SU-DHL-6 (cell line): Measurements from ENCODE around the gene SYNGR2.

ENCODE experiments used
- H2AFZ ChIP-seq: fragments of 200-600 bp; sonication (generic); 2 replicates; pipeline ENCODE4 v1.6.1; 2014; ENCODE audit warnings: low read depth, mild to moderate bottlenecking, moderate library complexity, mixed read lengths, antibody characterized with exemption, low read length; ENCODE audit not compliant: severe bottlenecking
- H3F3A ChIP-seq: fragments of 200-600 bp; shearing (Covaris generic); 2 replicates; pipeline ENCODE4 v1.6.0; 2016; ENCODE audit warnings: antibody characterized with exemption, mild to moderate bottlenecking; ENCODE audit not compliant: insufficient read depth
- H3K27ac ChIP-seq: fragments of 200-600 bp; sonication (generic); 2 replicates; pipeline ENCODE4 v1.5.1; 2016; ENCODE audit warnings: low read depth, mild to moderate bottlenecking, low read length, moderate library complexity, mixed read lengths
- H3K27me3 ChIP-seq: fragments of 200-600 bp; sonication (generic), shearing (Covaris generic); 2 replicates; pipeline ENCODE4 v1.6.0; 2014; ENCODE audit warnings: mild to moderate bottlenecking, low read length
- H3K36me3 ChIP-seq: fragments of 200-600 bp; sonication (generic); 2 replicates; pipeline ENCODE4 v1.6.1; 2014; ENCODE audit warnings: mild to moderate bottlenecking, low read length, mixed read lengths
- H3K4me2 ChIP-seq: fragments of 300-600, 200-600 bp; shearing (Covaris generic), sonication (generic); 2 replicates; pipeline ENCODE4 v1.6.0; 2014; ENCODE audit warnings: low read length, low read depth, mild to moderate bottlenecking; ENCODE audit not compliant: poor library complexity, severe bottlenecking
- H3K4me3 ChIP-seq: fragments of 200-600 bp; sonication (generic); 2 replicates; pipeline ENCODE4 v1.5.1; 2014; ENCODE audit warnings: antibody characterized with exemption, low read length, mild to moderate bottlenecking, mixed read lengths; ENCODE audit not compliant: insufficient read depth, poor library complexity, severe bottlenecking
- H3K79me2 ChIP-seq: fragments of 200-600 bp; sonication (generic); 2 replicates; pipeline ENCODE4 v1.6.1; 2014; ENCODE audit warnings: mild to moderate bottlenecking, low read length, moderate library complexity; ENCODE audit not compliant: insufficient read depth
- H3K9ac ChIP-seq: fragments of 200-600 bp; sonication (generic); 2 replicates; pipeline ENCODE4 v1.7.0; 2014; ENCODE audit warnings: mild to moderate bottlenecking, low read length
- H3K9me2 ChIP-seq: fragments of 200-600 bp; sonication (generic); replicated peaks from 2 replicates; pipeline ENCODE4 v1.6.1; 2014; ENCODE audit warnings: low read length; ENCODE audit not compliant: insufficient read depth
- H3K9me3 ChIP-seq: fragments of 200-600 bp; sonication (generic); 2 replicates; pipeline ENCODE4 v1.6.1; 2014; ENCODE audit warnings: low read length, mixed read lengths; ENCODE audit not compliant: insufficient read depth
- H4K20me1 ChIP-seq: fragments of 200-600 bp; sonication (generic); 2 replicates; pipeline ENCODE4 v1.6.1; 2014; ENCODE audit warnings: low read depth, mild to moderate bottlenecking, antibody characterized with exemption, low read length, moderate library complexity, mixed read lengths
- CTCF ChIP-seq: fragments of 200-600 bp; sonication (generic); IDR thresholded peaks from one replicate; pipeline ENCODE4 v1.5.1; 2017; ENCODE audit warnings: antibody characterized with exemption, mild to moderate bottlenecking, low read length, moderate library complexity; ENCODE audit not compliant: insufficient read depth, poor library complexity, severe bottlenecking
- EZH2phosphoT487 ChIP-seq: fragments of 200-600 bp; sonication (generic), shearing (Covaris generic); conservative IDR thresholded peaks from 2 replicates; pipeline ENCODE4 v1.6.1; 2018; ENCODE audit warnings: mild to moderate bottlenecking, antibody characterized with exemption, low read length, moderate library complexity, mixed read lengths

Gene SYNGR2

GRCh38 chr17:78172249-78173051, 4.1 kb downstream of the SYNGR2 start:
- peaks cover 31% of the 10 kb centered on the region for H3K79me2 ChIP-seq
- no peaks in the 10 kb centered on the region for H3K9me3 ChIP-seq
- no peaks in the 10 kb centered on the region for H3K36me3 ChIP-seq
- H3K4me2 ChIP-seq, result no peak overlapping the region
- peaks cover 56% of the 10 kb centered on the region for H3F3A ChIP-seq
- no peaks in the 10 kb centered on the region; the same call in 1 of the 2 replicates for H4K20me1 ChIP-seq
- no peaks in the 10 kb centered on the region for H3K27me3 ChIP-seq
- no peak overlapping the region for H2AFZ ChIP-seq
- no peaks in the 10 kb centered on the region for H3K9me2 ChIP-seq
- H3K9ac ChIP-seq, result no peak overlapping the region
- H3K27ac ChIP-seq, result peak overlapping the region; percentile 47
- TF ChIP-seq EZH2phosphoT487 (no peak), CTCF (no peak)
- no peak overlapping the region for H3K4me3 ChIP-seq

- TF ChIP-seq CTCF (no peak), EZH2phosphoT487 (no peak)
- peaks cover 56% of the 10 kb centered on the region for H3F3A ChIP-seq
- no peaks in the 10 kb centered on the region for H3K27me3 ChIP-seq
- no peak overlapping the region for H3K4me2 ChIP-seq
- no peak overlapping the region for H3K9ac ChIP-seq
- H4K20me1 ChIP-seq, result no peaks in the 10 kb centered on the region; the same call in 1 of the 2 replicates
- H3K36me3 ChIP-seq, result no peaks in the 10 kb centered on the region
- no peaks in the 10 kb centered on the region for H3K9me2 ChIP-seq
- H3K9me3 ChIP-seq, result no peaks in the 10 kb centered on the region
- no peak overlapping the region for H3K4me3 ChIP-seq
- H3K27ac ChIP-seq, result peak overlapping the region; percentile 47
- no peak overlapping the region for H2AFZ ChIP-seq
- peaks cover 27% of the 10 kb centered on the region for H3K79me2 ChIP-seq
Observed at GRCh38 chr17:78173097-78173715, 4.8 kb downstream of the SYNGR2 start.

- TF ChIP-seq EZH2phosphoT487, result no peak
- no peak for TF ChIP-seq CTCF
- H3K4me3 ChIP-seq, result no peak overlapping the region
Observed at GRCh38 chr17:78174346-78174869, 6.0 kb downstream of the SYNGR2 start.

More at GRCh38 chr17:78174346-78174869, 6.0 kb downstream of the SYNGR2 start:
- H3F3A ChIP-seq, result peaks cover 53% of the 10 kb centered on the region
- H3K79me2 ChIP-seq, result peaks cover 18% of the 10 kb centered on the region
- no peaks in the 10 kb centered on the region for H3K36me3 ChIP-seq
- no peak overlapping the region for H2AFZ ChIP-seq
- no peak overlapping the region for H3K4me2 ChIP-seq
- peak overlapping the region; percentile 47 for H3K27ac ChIP-seq
- H3K27me3 ChIP-seq, result no peaks in the 10 kb centered on the region
- H3K9me2 ChIP-seq, result no peaks in the 10 kb centered on the region
- peak overlapping the region; percentile 8; the same call in 1 of the 2 replicates for H3K9ac ChIP-seq
- no peaks in the 10 kb centered on the region; the same call in 1 of the 2 replicates for H4K20me1 ChIP-seq
- no peaks in the 10 kb centered on the region for H3K9me3 ChIP-seq
